H1 (cell line): Measurements from ENCODE around the gene ASCC1. TPM values are rescaled to one million over a fixed set of nuclear protein-coding genes. Genes with fewer than 3 reads are reported as not detected.
A peak's percentile ranks its signal among the peaks of the same experiment; 100 is the strongest.

Experiments used
- CTCF ChIA-PET: fragments of 300-600 bp; sonication (Branson Sonifier 250); formaldehyde crosslinking; loops from one replicate; lab custom pipeline; 2021; ENCODE audit not compliant: partially characterized antibody; lab: Charles Lee
- POLR2A ChIA-PET: fragments of 300-600 bp; sonication (Branson Sonifier 250); formaldehyde crosslinking; loops from one replicate; lab custom pipeline; 2021; ENCODE audit warnings: inconsistent platforms; ENCODE audit not compliant: partially characterized antibody; lab: Charles Lee
- DNase-seq, 2 experiments: peaks; one replicate each; pipeline versions ENCODE4 v3.0.0 to v3.0.0-alpha.2; 2010 to 2022; ENCODE audit warnings: low spot score in 2 of 2, low read depth in 1 of 2, mixed read lengths in 1 of 2
- FAIRE-seq: peaks from 2 replicates; lab custom pipeline; 2011; peaks lifted over from hg19 to GRCh38; lab: Jason Lieb, UNC
- H2AFZ ChIP-seq: 2 replicates; pipeline ENCODE4 v1.8.1; 2012; ENCODE audit warnings: low read length, inconsistent platforms
- H2AK5ac ChIP-seq: 2 replicates; pipeline ENCODE4 v1.6.1; 2013; ENCODE audit warnings: low read depth, low read length
- H2BK120ac ChIP-seq: replicated peaks from 2 replicates; pipeline ENCODE3; 2013; ENCODE audit warnings: low read depth, low read length, inconsistent platforms
- H2BK12ac ChIP-seq: 2 replicates; pipeline ENCODE4 v1.6.1; 2013; ENCODE audit warnings: low read depth, low read length
- H2BK15ac ChIP-seq: 2 replicates; pipeline ENCODE4 v1.6.1; 2013; ENCODE audit warnings: low read length
- H2BK20ac ChIP-seq: 2 replicates; pipeline ENCODE4 v1.6.1; 2013; ENCODE audit warnings: low read length
- H2BK5ac ChIP-seq: 2 replicates; pipeline ENCODE4 v1.6.1; 2013; ENCODE audit warnings: low read depth, low read length
- H3K14ac ChIP-seq: 2 replicates; pipeline ENCODE4 v1.6.1; 2013; ENCODE audit warnings: inconsistent platforms; ENCODE audit not compliant: insufficient read length
- H3K18ac ChIP-seq: 2 replicates; pipeline ENCODE4 v1.6.1; 2013; ENCODE audit warnings: low read length; ENCODE audit errors: extremely low read depth
- H3K23ac ChIP-seq: 2 replicates; pipeline ENCODE4 v1.6.1; 2013; ENCODE audit warnings: inconsistent platforms; ENCODE audit not compliant: insufficient read length
- H3K23me2 ChIP-seq: 2 replicates; pipeline ENCODE4 v1.6.1; 2013; ENCODE audit warnings: low read depth, low read length
- H3K27ac ChIP-seq: 2 replicates; pipeline ENCODE4 v1.6.1; 2011; ENCODE audit warnings: low read depth, low read length, inconsistent platforms
- H3K27me3 ChIP-seq, 4 experiments: replicated peaks in 1 of 4; 1 replicate in 1 of 4; 2 replicates in 3 of 4; pipeline versions ENCODE4 v1.6.1 to v1.8.1; 2011 to 2013; ENCODE audit warnings: low read length in 3 of 4, mild to moderate bottlenecking in 3 of 4, inconsistent platforms in 2 of 4, mixed read lengths in 2 of 4, moderate library complexity in 1 of 4; ENCODE audit not compliant: control insufficient read depth in 3 of 4, insufficient read depth in 3 of 4; ENCODE audit errors: extremely low read depth in 1 of 4
- H3K36me3 ChIP-seq, 4 experiments: 2 replicates each; pipeline versions ENCODE4 v1.6.1 to v1.8.1; 2011 to 2013; ENCODE audit warnings: mild to moderate bottlenecking in 4 of 4, low read length in 3 of 4, moderate library complexity in 2 of 4, control low read depth in 1 of 4, inconsistent platforms in 1 of 4; ENCODE audit not compliant: insufficient read depth in 4 of 4, control insufficient read depth in 2 of 4
- H3K4ac ChIP-seq: replicated peaks from 2 replicates; pipeline ENCODE3; 2013; ENCODE audit warnings: low read length, low read depth, mixed read lengths, inconsistent platforms; ENCODE audit not compliant: insufficient read length
- H3K4me1 ChIP-seq, 4 experiments: replicated peaks in 1 of 4; 1 replicate in 1 of 4; 2 replicates in 3 of 4; pipeline versions ENCODE4 v1.6.1 to v1.8.1; 2011 to 2013; ENCODE audit warnings: low read length in 3 of 4, inconsistent platforms in 2 of 4, mixed read lengths in 1 of 4; ENCODE audit not compliant: insufficient read depth in 4 of 4, control insufficient read depth in 3 of 4
- H3K4me2 ChIP-seq, 2 experiments: 2 replicates each; pipeline versions ENCODE4 v1.6.1 to v1.8.1; 2011 to 2013; ENCODE audit warnings: low read depth in 2 of 2, low read length in 2 of 2, control low read depth in 1 of 2, inconsistent platforms in 1 of 2, mild to moderate bottlenecking in 1 of 2; ENCODE audit not compliant: insufficient read depth in 1 of 2
- H3K4me3 ChIP-seq, 4 experiments: fragments of 200-600, 300-600 bp in 1 of 4; sonication (generic), shearing (Covaris generic), sonication (Bioruptor Twin) in 1 of 4; 2 replicates each; pipeline versions ENCODE4 v1.5.1 to v1.8.1; 2011 to 2016; ENCODE audit warnings: low read length in 4 of 4, low read depth in 3 of 4, control low read depth in 2 of 4, inconsistent platforms in 2 of 4, mild to moderate bottlenecking in 2 of 4, mixed read lengths in 1 of 4, moderate library complexity in 1 of 4; ENCODE audit not compliant: insufficient read depth in 2 of 4; ENCODE audit errors: extremely low read depth in 1 of 4
- H3K56ac ChIP-seq: replicated peaks from 2 replicates; pipeline ENCODE3; 2013; ENCODE audit warnings: low read depth, mild to moderate bottlenecking, mixed read lengths, low read length, inconsistent platforms; ENCODE audit not compliant: insufficient read length
- H3K79me1 ChIP-seq: 2 replicates; pipeline ENCODE4 v1.6.1; 2013; ENCODE audit warnings: low read depth, low read length, control low read depth
- H3K79me2 ChIP-seq, 2 experiments: 2 replicates each; pipeline versions ENCODE4 v1.6.1 to v1.8.1; 2012 to 2013; ENCODE audit warnings: low read length in 2 of 2, mild to moderate bottlenecking in 2 of 2, inconsistent platforms in 1 of 2; ENCODE audit not compliant: insufficient read depth in 2 of 2, control insufficient read depth in 1 of 2
- H3K9ac ChIP-seq, 4 experiments: replicated peaks in 1 of 4; 1 replicate in 1 of 4; 2 replicates in 3 of 4; pipeline versions ENCODE4 v1.6.1 to v1.8.1; 2011 to 2013; ENCODE audit warnings: low read depth in 3 of 4, low read length in 3 of 4, control low read depth in 2 of 4, mild to moderate bottlenecking in 2 of 4, moderate library complexity in 2 of 4, inconsistent platforms in 1 of 4; ENCODE audit errors: extremely low read depth in 1 of 4
- H3K9me3 ChIP-seq, 2 experiments: 2 replicates each; pipeline versions ENCODE4 v1.6.1 to v1.8.1; 2012 to 2013; ENCODE audit warnings: mild to moderate bottlenecking in 2 of 2, moderate library complexity in 2 of 2, control low read depth in 1 of 2, inconsistent platforms in 1 of 2, low read depth in 1 of 2, low read length in 1 of 2, mixed read lengths in 1 of 2; ENCODE audit not compliant: insufficient read depth in 2 of 2
- H4K20me1 ChIP-seq, 2 experiments: replicated peaks in 1 of 2; 2 replicates each; pipeline versions ENCODE3 to v1.8.1; 2011 to 2013; ENCODE audit warnings: inconsistent platforms in 2 of 2, low read length in 2 of 2, mild to moderate bottlenecking in 1 of 2; ENCODE audit not compliant: insufficient read depth in 2 of 2, control insufficient read depth in 1 of 2
- H4K5ac ChIP-seq: 2 replicates; pipeline ENCODE4 v1.6.1; 2013; ENCODE audit warnings: low read length, low read depth, mixed read lengths, inconsistent platforms; ENCODE audit not compliant: insufficient read length
- H4K8ac ChIP-seq: 2 replicates; pipeline ENCODE4 v1.8.0; 2013; ENCODE audit warnings: mild to moderate bottlenecking, moderate library complexity, low read length, inconsistent platforms; ENCODE audit not compliant: insufficient read depth; ENCODE audit errors: extremely low read depth
- H4K91ac ChIP-seq: replicated peaks from 2 replicates; pipeline ENCODE3; 2013; ENCODE audit warnings: low read length, mixed read lengths, inconsistent platforms; ENCODE audit not compliant: insufficient read length
- CHD1 ChIP-seq: IDR thresholded peaks from 2 replicates; pipeline ENCODE4 v1.6.1; 2012; ENCODE audit warnings: low read depth, low read length, improper control_type of control experiment
- GTF2F1 ChIP-seq: IDR thresholded peaks from 2 replicates; pipeline ENCODE4 v1.6.1; 2012; ENCODE audit warnings: low read depth, low read length, improper control_type of control experiment, borderline replicate concordance
- KDM4A ChIP-seq: IDR thresholded peaks from one replicate; pipeline ENCODE4 v1.7.1; 2012; ENCODE audit warnings: low read depth, mild to moderate bottlenecking, moderate library complexity, low read length, inconsistent platforms; ENCODE audit not compliant: severe bottlenecking
- PHF8 ChIP-seq: fragments of 200-600 bp; sonication (generic); conservative IDR thresholded peaks from 2 replicates; pipeline ENCODE4 v1.7.1; 2012; ENCODE audit warnings: low read depth, mild to moderate bottlenecking, inconsistent platforms, low read length, moderate library complexity
- POLR2AphosphoS5 ChIP-seq: IDR thresholded peaks from 2 replicates; pipeline ENCODE4 v1.6.1; 2011; ENCODE audit warnings: low read depth, low read length
- RFX5 ChIP-seq: IDR thresholded peaks from 2 replicates; pipeline ENCODE4 v1.6.1; 2011; ENCODE audit warnings: low read depth, low read length, improper control_type of control experiment, borderline replicate concordance
- RXRA ChIP-seq: IDR thresholded peaks from 2 replicates; pipeline ENCODE4 v1.6.1; 2011; ENCODE audit warnings: low read depth, mild to moderate bottlenecking, low read length, moderate library complexity; ENCODE audit not compliant: insufficient read depth
- WGBS, 2 experiments: shearing (Covaris generic) in 1 of 2; methylation state at CpG; one replicate each; pipeline versions ENCODE4 v1.1.6 to v1.1.7; 2013 to 2015; ENCODE audit warnings: low lambda C conversion rate in 2 of 2, mixed read lengths in 2 of 2, inconsistent platforms in 1 of 2, low coverage in 1 of 2, missing lambda C conversion rate in 1 of 2; ENCODE audit not compliant: insufficient replicate concordance in 2 of 2, insufficient coverage in 1 of 2, insufficient read length in 1 of 2; ENCODE audit errors: extremely low coverage in 1 of 2, missing lambda C conversion rate in 1 of 2; 5-methylcytosine and 5-hydroxymethylcytosine counted together
- polyA plus RNA-seq, 7 experiments: library from polyadenylated mRNA; depleted of rRNA in 3 of 7; stranded (reverse) in 5 of 7; unstranded in 2 of 7; fragments of >200 nt in 5 of 7; fragments of 200-250 nt in 2 of 7; gene quantifications; 1 replicate in 5 of 7; 2 replicates in 1 of 7; 4 replicates in 1 of 7; pipeline versions ENCODE4 v1.2.1 to v1.2.3, GENCODE V29; 2011 to 2013; ENCODE audit warnings: missing spikeins in 2 of 7, mixed read lengths in 2 of 7
- total RNA-seq: library from RNA; stranded (reverse); fragmentation: NEBNext Ultra II Directional; extraction: Animal tissue kit (Norgen Biotek cat#: 25700); gene quantifications from 2 replicates; pipeline ENCODE4 v1.2.1, GENCODE V29; 2021
- TF ChIP-seq, protein P1 (sequence below): IDR thresholded peaks from 2 replicates; pipeline ENCODE4 v1.6.1; 2011; ENCODE audit warnings: low read length, improper control_type of control experiment
- TF ChIP-seq, protein P2 (sequence below): IDR thresholded peaks from 2 replicates; pipeline ENCODE4 v1.6.1; 2011; ENCODE audit warnings: low read depth, mild to moderate bottlenecking, low read length; ENCODE audit not compliant: insufficient read depth

ASCC1 gene
- total and polyA plus RNA-seq, 2 of the 8 experiments (the other 6 are each of a cell fraction or from before 2014, with no cell fraction given) = 25.6 to 35.8 TPM

GRCh38 chr10:72251635-72252034 is 35.6 kb upstream of the ASCC1 start:
- Histone ChIP-seq H3K9ac (no peak overlapping the region), H3K23ac (no peak overlapping the region), H3K4ac (no peak overlapping the region), H3K4me2 (no peak overlapping the region), H3K23me2 (no peaks in the 10 kb centered on the region), H3K27me3 (no peaks in the 10 kb centered on the region), H3K27ac (no peak overlapping the region), H2BK120ac (no peak overlapping the region), H3K56ac (no peak overlapping the region), H3K18ac (no peak overlapping the region), H4K20me1 (no peaks in the 10 kb centered on the region), H3K79me2 (no peaks in the 10 kb centered on the region), H4K91ac (no peak overlapping the region), H3K4me3 (no peak overlapping the region), H2BK20ac (peak overlapping the region; percentile 80; the same call in 1 of the 2 replicates), H2BK5ac (no peak overlapping the region), H4K8ac (no peak overlapping the region), H3K4me1 (peaks cover 13 to 21% (median 16%) of the 10 kb centered on the region in 4 experiments), H3K14ac (no peak overlapping the region), H3K36me3 (no peaks in the 10 kb centered on the region), H2BK15ac (peak overlapping the region; percentile 61; the same call in 1 of the 2 replicates), H2AFZ (no peak overlapping the region), H2AK5ac (no peak overlapping the region), H3K9me3 (no peaks in the 10 kb centered on the region), H3K79me1 (no peaks in the 10 kb centered on the region), H2BK12ac (0 out of 2 replicates have a peak overlapping the region, but pooled peaks have one; percentile 23), H4K5ac (no peak overlapping the region)
- CTCF ChIA-PET = interaction anchor here (0.5 to 1.1 kb wide), 2 partner anchors 354 to 355 kb away, joined by 3 read pairs; no protein-coding TSS in a partner anchor
- TF ChIP-seq, protein P1, sequence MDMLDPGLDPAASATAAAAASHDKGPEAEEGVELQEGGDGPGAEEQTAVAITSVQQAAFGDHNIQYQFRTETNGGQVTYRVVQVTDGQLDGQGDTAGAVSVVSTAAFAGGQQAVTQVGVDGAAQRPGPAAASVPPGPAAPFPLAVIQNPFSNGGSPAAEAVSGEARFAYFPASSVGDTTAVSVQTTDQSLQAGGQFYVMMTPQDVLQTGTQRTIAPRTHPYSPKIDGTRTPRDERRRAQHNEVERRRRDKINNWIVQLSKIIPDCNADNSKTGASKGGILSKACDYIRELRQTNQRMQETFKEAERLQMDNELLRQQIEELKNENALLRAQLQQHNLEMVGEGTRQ = no peak
- no peak for TF ChIP-seq RFX5
- TF ChIP-seq POLR2AphosphoS5 = no peak
- TF ChIP-seq RXRA = no peak
- no peak for TF ChIP-seq KDM4A
- TF ChIP-seq, protein P2, sequence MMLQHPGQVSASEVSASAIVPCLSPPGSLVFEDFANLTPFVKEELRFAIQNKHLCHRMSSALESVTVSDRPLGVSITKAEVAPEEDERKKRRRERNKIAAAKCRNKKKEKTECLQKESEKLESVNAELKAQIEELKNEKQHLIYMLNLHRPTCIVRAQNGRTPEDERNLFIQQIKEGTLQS = no peak
- no peak for TF ChIP-seq CHD1
- no peak for TF ChIP-seq PHF8
- TF ChIP-seq GTF2F1 = no peak
- WGBS, 2 experiments = 91% methylated on average over 6 of the region's 6 CpGs; no CpG with 5 or more reads in 1 of the 2 experiments
- POLR2A ChIA-PET = interaction anchor here (24.2 kb wide), 1 partner anchor 25 kb away, joined by 673 read pairs; the partner anchor contains the start of gene DDIT4
- DNase-seq (no peak), FAIRE-seq (no peak)
